DMS53 (cell line): Measurements from ENCODE around the gene GRIPAP1.

Source experiments
- DNase-seq: peaks from one replicate; lab custom pipeline; 2025; lab: John Stamatoyannopoulos, UW

GRIPAP1 gene

GRCh38 chrX:48923771-48924170 lies 78.3 kb downstream of the GRIPAP1 start:
- no peak for DNase-seq
